ENCODE results near the gene MBTPS1.

MBTPS1 gene

GRCh38 chr16:84116720-84117493, at the start of gene MBTPS1:
Gene MBTPS1, minus strand, starts transcription at chr16:84116942. Its CDS starts 15,159 bp downstream, at chr16:84101783.
- DNase-seq, result peak; percentile 99

DNA sequence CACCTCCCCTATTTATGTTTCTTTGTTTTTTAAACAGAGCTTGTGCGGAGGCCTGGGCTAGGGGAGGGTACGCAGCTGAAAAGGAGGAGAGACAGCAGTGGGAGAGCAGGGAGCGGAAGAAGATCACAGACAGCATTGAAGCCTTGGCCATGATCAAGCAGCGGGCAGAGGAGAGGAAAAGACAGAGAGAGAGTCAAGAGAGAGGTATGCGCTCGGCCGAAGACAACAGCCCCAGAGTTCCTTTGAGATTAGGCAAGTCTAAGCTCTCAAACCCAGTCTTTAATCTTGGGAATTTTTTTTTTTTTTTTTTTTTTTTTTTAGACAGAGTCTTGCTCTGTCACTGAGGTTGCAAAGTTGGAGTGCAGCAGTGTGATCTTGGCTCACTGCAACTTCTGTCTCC, 49.0 kb upstream of the MBTPS1 start:
- no peak for DNase-seq

- DNase-seq, result no peak
Observed at GRCh38 chr16:84161801-84162200, 45.1 kb upstream of the MBTPS1 start.

GRCh38 chr16:84161037-84161436, 44.3 kb upstream of the MBTPS1 start:
- DNase-seq, result no peak

DNA sequence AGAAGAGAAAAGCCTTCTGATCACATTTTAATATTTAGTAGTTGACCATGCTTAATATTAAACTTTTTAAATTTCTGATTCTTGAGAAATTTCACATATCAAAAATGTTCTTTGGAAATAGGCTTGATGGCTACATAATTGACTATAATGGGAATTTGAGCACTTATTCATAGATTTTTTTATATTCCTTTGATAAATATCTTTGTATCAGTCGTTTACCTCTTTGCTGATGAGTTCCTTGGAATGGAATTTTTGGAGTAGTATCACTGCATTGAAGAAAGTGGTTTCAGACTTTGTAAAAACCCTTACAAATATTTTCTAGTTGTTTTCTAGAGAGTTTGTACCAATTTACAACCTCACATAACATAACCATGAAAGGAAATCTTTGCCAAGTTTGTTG, 43.1 kb upstream of the MBTPS1 start:
- no peak for DNase-seq

DNA sequence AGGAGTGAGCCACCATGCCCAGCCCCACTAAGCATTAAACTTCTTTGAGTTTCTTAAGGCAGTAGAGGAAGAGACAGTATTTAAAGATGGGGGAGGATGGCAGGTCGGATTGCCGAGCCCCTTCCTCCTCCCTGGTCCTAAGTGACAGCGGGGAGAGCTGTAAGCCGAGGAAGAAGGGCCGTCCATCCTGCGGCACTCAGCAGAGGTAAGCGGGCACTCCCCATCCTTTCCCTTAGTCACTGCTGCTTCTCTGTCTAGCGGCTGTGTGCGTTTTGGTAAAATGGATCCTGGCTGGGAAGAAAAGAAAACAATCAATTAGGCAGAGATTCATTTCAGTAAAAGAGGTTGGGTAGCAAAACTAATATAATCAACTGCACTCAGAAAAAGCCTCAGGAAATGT, 42.3 kb upstream of the MBTPS1 start:
- no peak for DNase-seq

GRCh38 chr16:84156342-84156784, 39.6 kb upstream of the MBTPS1 start:
- no peak for DNase-seq

- DNase-seq, result no peak
Observed at GRCh38 chr16:84155771-84156170, 39.0 kb upstream of the MBTPS1 start.

DNA sequence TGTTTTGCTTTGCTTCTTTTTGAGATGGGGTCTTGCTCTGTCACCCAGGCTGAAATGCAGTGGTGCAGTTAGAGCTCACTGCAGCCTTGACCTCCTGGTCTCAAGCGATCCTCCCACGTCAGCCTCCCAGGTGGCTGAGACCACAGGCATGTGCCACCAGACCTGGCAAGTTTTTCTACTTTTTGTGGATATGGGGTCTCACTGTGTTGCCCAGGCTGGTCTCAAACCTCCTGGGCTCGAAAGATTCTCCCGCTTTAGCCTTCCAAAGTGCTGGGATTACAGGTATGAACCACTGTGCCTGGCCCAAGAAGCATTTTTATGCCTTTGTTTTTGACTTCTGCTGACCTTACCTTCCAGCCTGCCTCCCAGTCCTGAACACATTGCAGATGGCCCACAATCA, 38.5 kb upstream of the MBTPS1 start:
- DNase-seq, result no peak

DNA sequence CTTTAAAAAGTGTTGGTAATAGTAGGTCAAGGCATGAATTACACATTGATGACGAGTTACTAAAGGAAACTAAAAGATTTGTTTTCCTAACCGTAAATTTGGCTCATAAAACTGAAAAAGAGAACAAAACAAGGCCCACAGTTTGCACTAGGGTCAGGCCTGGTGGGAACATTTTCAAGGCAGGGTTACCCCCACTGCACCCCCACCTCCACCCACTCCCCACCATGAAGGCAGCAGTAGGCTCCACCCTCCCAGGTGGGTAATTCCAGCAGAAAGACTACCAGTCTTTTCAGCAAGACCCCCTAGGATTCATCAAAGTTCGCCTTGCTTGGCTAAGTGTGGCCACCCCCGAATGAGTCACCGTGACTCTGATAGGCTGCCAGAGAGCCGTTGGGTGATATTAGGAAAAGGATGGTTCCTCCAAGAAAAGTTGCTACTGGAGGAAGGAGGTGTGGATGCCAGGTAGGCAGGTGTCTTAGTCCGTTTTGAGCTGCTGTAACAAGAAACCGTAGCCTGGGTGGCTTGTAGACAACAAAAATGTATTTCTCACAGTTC, 37.0 kb upstream of the MBTPS1 start:
- no peak for DNase-seq

GRCh38 chr16:84150926-84151325, 34.2 kb upstream of the MBTPS1 start:
- DNase-seq, result no peak

- peak; percentile 95 for DNase-seq
Observed at GRCh38 chr16:84144859-84145639, 28.3 kb upstream of the MBTPS1 start, which contains the start of the genes DNAAF1 and HSDL1. Gene DNAAF1, plus strand, starts transcription at chr16:84145308. Its CDS starts 133 bp downstream, at chr16:84145441. Gene HSDL1, minus strand, starts transcription at chr16:84145177. Its CDS starts 13,856 bp downstream, at chr16:84131321.

DNA sequence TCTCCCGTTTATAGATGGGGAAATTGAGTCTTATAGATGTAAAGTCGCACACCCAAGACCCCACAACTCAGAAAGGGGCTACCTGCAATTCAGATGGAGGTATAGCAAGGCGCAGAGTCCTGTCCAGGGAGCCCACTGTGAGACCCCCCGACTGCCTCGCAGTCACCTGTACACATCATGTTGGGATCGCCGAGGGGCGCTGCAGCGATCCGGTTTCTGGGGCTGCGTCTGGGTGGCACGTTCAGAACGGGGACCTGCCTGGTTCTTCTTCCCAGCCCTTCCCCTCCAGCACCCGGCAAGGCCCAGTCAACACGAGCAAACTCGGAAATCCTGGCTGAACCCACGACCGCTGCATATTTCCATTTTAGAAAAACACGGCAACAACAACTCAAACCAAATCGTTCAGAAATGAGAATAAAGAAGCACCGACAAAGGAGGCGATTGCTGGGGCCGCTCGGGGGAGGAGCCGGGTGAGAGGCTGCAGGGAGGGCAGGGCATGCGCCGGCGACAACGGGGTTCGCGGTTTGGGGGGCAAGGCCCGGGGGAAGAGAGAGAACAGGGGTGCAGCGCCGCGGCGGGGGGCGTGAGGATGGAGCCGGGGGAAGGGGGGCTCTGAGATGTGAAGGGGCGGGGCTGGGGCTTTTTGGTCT, 27.6 kb upstream of the MBTPS1 start:
- peak; percentile 48 for DNase-seq

DNA sequence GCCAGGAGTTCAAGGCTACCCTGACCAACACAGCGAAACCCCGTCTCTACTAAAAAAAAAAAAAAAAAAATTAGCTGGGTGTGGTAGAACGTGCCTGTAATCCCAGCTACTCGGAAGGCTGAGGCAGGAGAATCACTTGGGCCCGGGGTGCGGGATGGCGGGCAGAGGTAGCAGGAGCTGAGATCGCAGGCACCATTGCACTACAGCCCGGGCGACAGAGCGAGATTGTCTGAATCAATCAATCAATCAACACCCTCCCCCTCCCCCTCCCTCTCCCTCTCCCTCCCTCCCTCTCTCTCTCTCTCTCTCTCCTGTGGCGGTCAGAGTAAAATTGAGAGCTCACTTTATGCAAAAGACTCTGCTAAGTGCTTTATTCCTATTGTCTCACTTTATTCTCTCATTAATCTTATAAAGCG, 27.1 kb upstream of the MBTPS1 start:
- DNase-seq, result no peak

GRCh38 chr16:84143081-84143480, 26.3 kb upstream of the MBTPS1 start:
- DNase-seq, result no peak

DNA sequence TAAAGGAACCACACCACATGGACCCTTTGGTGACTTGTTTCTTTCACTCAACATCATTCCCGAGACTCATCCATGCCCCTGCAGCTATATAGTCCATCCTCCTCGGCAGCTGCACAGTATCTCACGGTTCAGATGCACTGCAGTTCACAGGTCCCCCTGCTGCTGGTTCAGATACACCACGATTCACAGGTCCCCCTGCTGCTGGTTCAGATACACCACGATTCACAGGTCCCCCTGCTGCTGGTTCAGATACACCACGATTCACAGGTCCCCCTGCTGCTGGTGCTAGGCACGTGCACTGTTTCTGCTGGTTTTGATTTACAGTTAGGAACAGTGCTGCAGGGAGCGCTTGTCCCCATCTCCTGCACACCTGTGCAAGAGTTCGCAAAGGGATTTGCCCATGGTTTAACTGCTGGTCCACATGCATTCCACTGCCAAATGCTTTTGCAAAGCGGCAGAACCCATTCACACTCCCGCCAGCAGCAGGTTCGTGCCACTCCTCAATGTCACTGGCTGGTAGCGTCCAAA, 24.5 kb upstream of the MBTPS1 start:
- peak; percentile 18 for DNase-seq

- no peak for DNase-seq
Observed at GRCh38 chr16:84139628-84140258, 23.0 kb upstream of the MBTPS1 start.

DNA sequence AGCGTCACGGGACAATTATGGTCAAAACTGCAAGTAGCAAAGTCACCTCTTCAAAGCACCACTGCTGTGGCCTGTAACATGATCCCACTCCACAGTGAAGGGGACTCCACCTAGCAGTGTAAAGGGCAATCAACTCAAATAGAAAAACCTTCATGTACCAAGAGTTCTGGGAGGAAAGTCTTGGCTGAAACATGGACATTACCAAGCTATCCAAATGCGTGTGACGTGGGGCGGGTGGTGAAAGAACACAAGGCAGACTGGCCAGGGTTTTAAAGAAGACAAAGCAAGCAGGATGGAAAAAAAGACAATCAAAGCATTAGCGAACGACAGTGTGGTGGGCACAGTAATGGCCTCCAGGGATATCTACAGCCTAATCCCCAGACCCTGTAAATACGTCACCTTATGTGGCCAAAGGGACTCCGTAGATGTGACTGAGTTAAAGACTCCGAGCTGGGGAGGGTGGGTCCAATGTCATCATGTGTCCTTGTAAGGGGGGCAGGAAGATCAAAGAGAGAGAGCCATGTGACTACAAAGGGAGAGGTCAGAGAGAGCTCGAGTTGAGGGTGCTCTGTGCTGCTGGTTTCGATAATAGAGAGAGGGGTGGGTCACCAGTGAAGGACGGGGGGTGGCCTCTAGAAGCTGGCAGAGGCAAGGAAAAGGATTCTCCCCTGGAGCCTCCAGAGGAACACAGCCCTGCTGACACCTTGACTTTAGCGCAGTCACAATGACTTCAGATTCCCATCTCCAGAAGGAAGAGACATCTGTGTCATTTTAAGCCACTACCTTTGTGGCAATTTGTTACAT, 22.3 kb upstream of the MBTPS1 start:
- DNase-seq, result peak; percentile 56

GRCh38 chr16:84138500-84138823, 21.7 kb upstream of the MBTPS1 start:
- DNase-seq, result no peak

DNA sequence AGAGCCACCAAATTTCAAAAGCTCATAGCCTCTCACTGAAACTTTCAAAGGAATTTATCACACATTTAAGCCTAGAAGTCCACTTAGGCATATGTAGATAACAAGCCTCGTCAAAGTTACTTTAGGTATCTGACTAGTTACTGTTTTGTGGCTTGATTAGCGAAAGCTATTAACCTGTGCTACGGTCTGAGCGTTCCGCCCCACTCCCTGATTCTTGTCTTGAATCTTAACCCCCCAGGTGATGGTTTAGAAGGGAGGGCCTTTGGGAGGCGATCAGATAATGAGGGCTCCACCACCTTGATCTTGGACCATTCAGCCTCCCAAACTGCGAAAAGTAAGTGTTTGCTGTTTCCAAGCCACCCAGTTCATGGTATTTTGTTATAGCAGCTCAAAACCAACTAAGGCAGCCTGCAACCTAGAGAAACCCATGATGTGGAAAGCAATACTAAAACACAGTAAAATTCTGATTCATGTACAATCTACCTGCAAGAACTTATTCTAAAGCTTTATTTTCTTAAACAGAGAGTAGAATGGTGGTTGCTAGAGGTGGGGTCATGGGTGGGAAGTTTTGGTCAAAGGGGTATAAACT, 21.1 kb upstream of the MBTPS1 start:
- DNase-seq, result no peak

- no peak for DNase-seq
Observed at GRCh38 chr16:84137287-84137686, 20.5 kb upstream of the MBTPS1 start.
